Coronary artery (tissue), 2 donors: ENCODE results near the gene SLC35E3.

ENCODE experiments used
- DNase-seq: peaks from one replicate; pipeline ENCODE4 v3.0.0-alpha.2; 2017; ENCODE audit warnings: low spot score
- H3K27ac ChIP-seq, 2 donors: fragments of 200-600 bp; sonication (generic); one replicate each; pipeline ENCODE4 v1.5.1; 2016 to 2019
- H3K4me3 ChIP-seq: fragments of 200-600 bp; sonication (generic); 2 replicates; pipeline ENCODE4 v1.5.1; 2016; ENCODE audit warnings: mild to moderate bottlenecking, moderate library complexity
- TF ChIP-seq, protein P1 (sequence below): fragments of 200-600 bp; sonication (generic); IDR thresholded peaks from one replicate; pipeline ENCODE4 v1.5.1; 2019; ENCODE audit warnings: antibody characterized with exemption

SLC35E3 gene

DNA sequence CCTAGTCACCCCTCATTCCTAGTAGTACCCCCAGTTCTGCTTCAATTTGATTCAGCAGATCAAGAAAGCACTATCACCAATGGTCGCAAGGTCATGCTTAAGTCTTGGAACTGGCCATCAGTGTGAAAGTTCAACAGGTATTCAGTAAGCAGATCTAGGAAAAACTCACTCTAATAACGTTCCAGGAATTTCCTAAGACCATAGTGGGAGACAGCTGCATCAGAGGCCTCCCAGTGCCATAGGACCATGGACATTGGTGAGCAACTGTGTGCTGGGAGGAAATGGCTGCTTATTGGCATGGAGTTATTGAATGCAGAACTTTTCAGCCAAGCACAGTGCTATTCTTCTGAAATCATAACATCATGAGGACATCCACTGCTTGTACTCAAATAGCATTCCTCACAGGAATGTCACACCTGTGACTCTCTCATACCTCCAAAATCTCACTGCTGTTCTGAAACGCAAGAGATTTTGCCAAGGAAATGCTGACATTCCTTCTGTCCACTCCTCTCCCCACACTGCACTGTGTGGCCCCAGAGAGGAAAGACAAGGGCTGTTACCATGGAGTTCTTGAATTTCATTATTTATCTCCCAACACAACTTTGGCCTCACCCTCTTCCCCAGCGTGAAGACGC lies 31.1 kb downstream of the SLC35E3 start:
- H3K27ac ChIP-seq = no peak overlapping the region
- H3K4me3 ChIP-seq = no peak overlapping the region
- DNase-seq = no peak
- TF ChIP-seq, protein P1, sequence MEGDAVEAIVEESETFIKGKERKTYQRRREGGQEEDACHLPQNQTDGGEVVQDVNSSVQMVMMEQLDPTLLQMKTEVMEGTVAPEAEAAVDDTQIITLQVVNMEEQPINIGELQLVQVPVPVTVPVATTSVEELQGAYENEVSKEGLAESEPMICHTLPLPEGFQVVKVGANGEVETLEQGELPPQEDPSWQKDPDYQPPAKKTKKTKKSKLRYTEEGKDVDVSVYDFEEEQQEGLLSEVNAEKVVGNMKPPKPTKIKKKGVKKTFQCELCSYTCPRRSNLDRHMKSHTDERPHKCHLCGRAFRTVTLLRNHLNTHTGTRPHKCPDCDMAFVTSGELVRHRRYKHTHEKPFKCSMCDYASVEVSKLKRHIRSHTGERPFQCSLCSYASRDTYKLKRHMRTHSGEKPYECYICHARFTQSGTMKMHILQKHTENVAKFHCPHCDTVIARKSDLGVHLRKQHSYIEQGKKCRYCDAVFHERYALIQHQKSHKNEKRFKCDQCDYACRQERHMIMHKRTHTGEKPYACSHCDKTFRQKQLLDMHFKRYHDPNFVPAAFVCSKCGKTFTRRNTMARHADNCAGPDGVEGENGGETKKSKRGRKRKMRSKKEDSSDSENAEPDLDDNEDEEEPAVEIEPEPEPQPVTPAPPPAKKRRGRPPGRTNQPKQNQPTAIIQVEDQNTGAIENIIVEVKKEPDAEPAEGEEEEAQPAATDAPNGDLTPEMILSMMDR = no peak

DNA sequence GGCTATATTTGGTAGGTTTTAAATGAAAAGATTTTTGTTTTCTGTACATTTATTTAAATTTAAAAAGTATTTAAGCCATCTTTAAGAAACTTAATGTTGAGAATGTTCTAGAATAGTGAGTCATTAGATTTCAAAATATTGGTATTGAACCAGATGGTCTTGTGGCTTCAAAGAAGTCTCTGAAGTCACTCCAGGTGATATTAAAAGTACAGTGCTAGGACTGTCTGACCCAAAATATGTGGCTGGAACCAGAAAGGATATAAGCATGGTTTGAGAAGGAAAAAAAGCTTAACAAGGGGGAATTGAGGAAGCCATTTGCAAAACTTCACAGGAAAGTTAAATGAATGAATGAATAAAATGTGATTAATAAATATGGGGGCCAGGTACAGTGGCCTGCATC lies 33.3 kb downstream of the SLC35E3 start:
- H3K4me3 ChIP-seq = no peak overlapping the region
- TF ChIP-seq, protein P1 = no peak
- H3K27ac ChIP-seq = no peak overlapping the region
- DNase-seq = no peak

DNA sequence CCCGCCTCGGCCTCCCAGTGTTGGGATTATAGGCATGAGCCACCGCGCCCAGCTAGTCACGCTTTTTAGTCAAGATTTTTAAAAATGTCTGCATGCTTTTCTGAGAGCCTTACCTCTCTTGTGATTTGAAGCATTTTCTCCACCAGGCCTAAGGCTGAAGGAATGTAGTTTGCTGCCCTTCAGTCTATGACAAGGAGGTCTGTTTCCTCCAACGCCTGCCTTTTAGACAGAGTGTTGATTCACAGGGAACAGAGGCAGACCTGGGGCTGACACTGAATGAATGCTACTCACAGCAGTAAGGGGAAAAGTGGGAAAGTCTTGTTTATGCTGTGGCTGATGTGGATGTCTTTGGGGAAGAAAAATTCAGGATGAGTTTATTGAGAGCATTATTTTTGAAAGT lies 34.8 kb downstream of the SLC35E3 start:
- DNase-seq = no peak
- TF ChIP-seq, protein P1 = no peak
- Histone ChIP-seq H3K27ac (no peak overlapping the region), H3K4me3 (no peak overlapping the region)

DNA sequence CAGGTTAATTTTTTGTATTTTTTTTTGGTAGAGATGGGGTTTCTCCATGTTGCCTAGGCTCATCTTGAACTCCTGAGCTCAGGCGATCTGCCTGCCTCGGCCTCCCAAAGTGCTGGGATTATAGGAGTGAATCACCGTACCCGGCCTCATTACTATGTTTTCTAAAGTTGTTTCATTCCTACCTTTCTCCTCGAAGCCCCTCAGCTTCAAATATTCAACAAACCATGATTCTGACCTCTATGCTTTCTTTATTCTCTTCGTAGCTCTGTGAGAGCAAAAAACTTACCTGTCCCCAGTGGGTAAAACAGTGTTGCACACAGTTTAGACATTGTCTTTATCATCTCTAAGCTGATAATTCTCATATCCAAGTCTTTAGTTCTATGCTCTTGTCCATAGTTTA lies 35.8 kb downstream of the SLC35E3 start:
- no peak for DNase-seq
- TF ChIP-seq, protein P1 = no peak
- Histone ChIP-seq H3K4me3 (no peak overlapping the region), H3K27ac (no peak overlapping the region)

DNA sequence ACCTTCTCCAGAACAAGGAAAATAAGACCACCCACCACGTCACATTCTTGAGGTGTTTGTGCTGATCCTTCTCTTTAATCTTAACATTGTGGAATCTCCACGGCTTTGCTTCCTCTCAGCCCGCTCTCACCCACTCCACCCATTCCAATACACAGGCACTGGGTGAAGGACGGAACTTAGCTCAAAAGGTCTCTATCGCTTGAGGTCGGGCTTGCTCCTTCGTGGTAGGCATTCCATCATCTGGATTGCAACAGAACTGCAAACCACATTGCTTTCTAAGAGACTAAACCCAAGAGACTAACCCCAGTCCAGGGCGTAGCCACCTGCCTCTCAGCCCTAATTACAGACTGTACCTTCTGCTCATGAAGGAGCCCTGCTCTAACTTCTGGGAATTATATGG lies 38.0 kb downstream of the SLC35E3 start:
- no peak for DNase-seq
- TF ChIP-seq, protein P1 = no peak
- Histone ChIP-seq H3K4me3 (no peak overlapping the region), H3K27ac (peak overlapping the region in 1 of 2 donors; percentile 5)

DNA sequence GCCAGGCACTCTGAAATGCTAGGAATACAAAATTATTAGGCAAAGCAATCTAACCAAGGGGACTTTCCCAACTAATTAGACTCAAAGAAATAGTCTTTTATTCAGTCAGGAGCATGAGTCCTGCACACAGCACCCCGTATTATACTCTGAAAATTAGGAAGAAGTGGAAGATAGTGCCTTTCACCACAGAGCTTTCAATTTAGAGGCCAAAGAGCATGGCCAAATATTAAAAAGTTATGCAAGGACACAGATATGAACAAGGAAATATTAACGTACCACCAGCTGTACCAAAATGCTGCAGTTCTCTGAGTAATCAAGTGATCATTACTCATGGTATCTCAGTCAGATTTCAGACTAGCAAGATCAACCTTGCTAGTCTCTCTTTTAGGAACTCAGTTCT lies 39.4 kb downstream of the SLC35E3 start:
- TF ChIP-seq, protein P1 = no peak
- peak overlapping the region; percentile 20 to 56 for H3K27ac ChIP-seq
- no peak for DNase-seq
- H3K4me3 ChIP-seq = no peak overlapping the region

DNA sequence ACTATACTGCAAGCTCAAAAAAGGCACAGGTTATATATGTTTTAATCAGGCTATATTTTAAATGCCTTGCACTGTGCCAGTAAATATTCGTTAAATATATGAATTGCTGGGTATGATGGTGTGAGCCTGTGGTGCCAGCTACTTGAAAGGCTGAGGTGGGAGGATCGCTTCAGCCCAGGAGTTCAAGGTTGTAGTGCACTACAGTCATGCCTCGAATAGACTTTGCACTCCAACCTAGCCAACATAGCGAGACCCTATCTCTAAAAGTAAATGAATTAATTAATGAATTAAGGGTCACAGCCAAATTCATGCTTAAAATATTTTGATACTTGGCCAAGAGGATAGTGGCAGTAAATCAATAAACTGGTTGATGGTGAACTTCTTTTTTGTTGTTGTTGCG lies 39.8 kb downstream of the SLC35E3 start:
- no peak for DNase-seq
- peak overlapping the region in 1 of 2 donors; percentile 56 for H3K27ac ChIP-seq
- TF ChIP-seq, protein P1 = no peak

More for the DNA sequence above, 39.8 kb downstream of the SLC35E3 start:
- H3K4me3 ChIP-seq = no peak overlapping the region
